HCT116 (cell line): Measurements from ENCODE around the gene CARD9. TPM values are rescaled to one million over a fixed set of nuclear protein-coding genes. Genes with fewer than 3 reads are reported as not detected.

Experiments
- ATAC-seq: fragments of 200-7000 bp; cut with Tn5 transposase; 2 replicates; pipeline ENCODE4 v1.9.1; 2020; ENCODE audit warnings: mild to moderate bottlenecking, moderate library complexity
- BruUV-seq: library from RNA; stranded (reverse); fragments of 400-500 nt; replicated peaks from 2 replicates; lab custom pipeline; 2021; lab: Mats Ljungman, UMichigan
- CTCF ChIA-PET: fragments of 300-600 bp; sonication (Branson Sonifier 250); formaldehyde crosslinking; loops from one replicate; lab custom pipeline; 2021; ENCODE audit warnings: antibody characterized with exemption; lab: Charles Lee
- POLR2A ChIA-PET: fragments of 300-600, 350-600 bp; sonication (Branson Sonifier 250); formaldehyde crosslinking; loops from one replicate; lab custom pipeline; 2021; ENCODE audit warnings: antibody characterized with exemption; lab: Charles Lee
- RAD21 ChIA-PET, 2 experiments: fragments of 300-600 bp; sonication (Branson Sonifier 250); formaldehyde crosslinking; loops; one replicate each; lab custom pipeline; 2023; ENCODE audit warnings: low total read pairs in 2 of 2; ENCODE audit not compliant: uncharacterized antibody in 2 of 2, unreplicated experiment in 2 of 2, low non-redundant PET in 1 of 2; lab: Charles Lee
- DNase-seq: peaks from one replicate; pipeline ENCODE4 v3.0.0-alpha.2; 2010; ENCODE audit warnings: low read depth, low spot score
- H2AFZ ChIP-seq: fragments of 200-600 bp; shearing (Covaris generic), sonication (generic); 2 replicates; pipeline ENCODE4 v1.6.1; 2017; ENCODE audit warnings: low read depth, mixed run types, mixed read lengths, antibody characterized with exemption, low read length; ENCODE audit not compliant: poor library complexity, severe bottlenecking
- H3K27ac ChIP-seq: 2 replicates; pipeline ENCODE4 v1.5.1; 2012; ENCODE audit warnings: low read depth, low read length
- H3K27me3 ChIP-seq: fragments of 200-600 bp; sonication (generic); 2 replicates; pipeline ENCODE4 v1.6.1; 2016; ENCODE audit warnings: mixed run types, low read length, mixed read lengths; ENCODE audit not compliant: insufficient read depth
- H3K36me3 ChIP-seq, 2 experiments: fragments of 200-500 bp in 1 of 2; fragments of 200-600 bp in 1 of 2; sonication (Bioruptor generic) in 1 of 2; sonication (generic) in 1 of 2; 2 replicates each; pipeline versions ENCODE4 v1.5.1 to v1.6.1; 2014 to 2016; ENCODE audit warnings: low read length in 2 of 2, inconsistent platforms in 1 of 2, mixed read lengths in 1 of 2, mixed run types in 1 of 2; ENCODE audit not compliant: insufficient read depth in 2 of 2, control insufficient read depth in 1 of 2
- H3K4me1 ChIP-seq, 2 experiments: fragments of 200-600 bp in 1 of 2; sonication (generic) in 1 of 2; 2 replicates each; pipeline versions ENCODE4 v1.5.1 to v1.6.1; 2012 to 2017; ENCODE audit warnings: low read length in 2 of 2, inconsistent platforms in 1 of 2, mild to moderate bottlenecking in 1 of 2, mixed read lengths in 1 of 2, mixed run types in 1 of 2, moderate library complexity in 1 of 2; ENCODE audit not compliant: insufficient read depth in 2 of 2, control insufficient read depth in 1 of 2
- H3K4me2 ChIP-seq: fragments of 200-600 bp; sonication (generic); 2 replicates; pipeline ENCODE4 v1.6.1; 2017; ENCODE audit warnings: mixed run types, low read length, mixed read lengths
- H3K4me3 ChIP-seq, 2 experiments: fragments of 200-600 bp in 1 of 2; sonication (generic) in 1 of 2; replicated peaks in 1 of 2; 2 replicates each; pipeline ENCODE4 v1.5.1; 2011 to 2016; ENCODE audit warnings: low read length in 2 of 2, control low read depth in 1 of 2, low read depth in 1 of 2, mild to moderate bottlenecking in 1 of 2, mixed read lengths in 1 of 2, mixed run types in 1 of 2
- H3K79me2 ChIP-seq: fragments of 200-600 bp; sonication (generic); 2 replicates; pipeline ENCODE4 v1.6.1; 2017; ENCODE audit warnings: mild to moderate bottlenecking, mixed run types, low read length, moderate library complexity, mixed read lengths; ENCODE audit not compliant: insufficient read depth
- H3K9ac ChIP-seq: fragments of 200-600 bp; sonication (generic); 2 replicates; pipeline ENCODE4 v1.6.1; 2016; ENCODE audit warnings: low read length, mixed read lengths
- H3K9me2 ChIP-seq: fragments of 200-600 bp; sonication (generic), shearing (Covaris generic); 2 replicates; pipeline ENCODE4 v1.6.1; 2017; ENCODE audit warnings: mixed run types, mild to moderate bottlenecking, moderate library complexity; ENCODE audit not compliant: insufficient read depth
- H3K9me3 ChIP-seq, 2 experiments: fragments of 200-500 bp in 1 of 2; fragments of 200-600 bp in 1 of 2; sonication (Bioruptor generic) in 1 of 2; sonication (generic) in 1 of 2; 2 replicates each; pipeline ENCODE4 v1.6.1; 2014 to 2017; ENCODE audit warnings: low read length in 2 of 2, mixed read lengths in 2 of 2, inconsistent platforms in 1 of 2, low read depth in 1 of 2, mild to moderate bottlenecking in 1 of 2, mixed run types in 1 of 2, moderate library complexity in 1 of 2; ENCODE audit not compliant: control insufficient read depth in 1 of 2, insufficient read depth in 1 of 2
- H4K20me1 ChIP-seq: fragments of 200-600 bp; sonication (generic), shearing (Covaris generic); 2 replicates; pipeline ENCODE4 v1.6.1; 2017; ENCODE audit warnings: mixed run types, mild to moderate bottlenecking, moderate library complexity; ENCODE audit not compliant: insufficient read depth
- ATF3 ChIP-seq: IDR thresholded peaks from 2 replicates; pipeline ENCODE4 v1.6.1; 2012
- CBX3 ChIP-seq: IDR thresholded peaks from 2 replicates; pipeline ENCODE4 v1.6.1; 2012; ENCODE audit warnings: low read depth
- CEBPB ChIP-seq: IDR thresholded peaks from 2 replicates; pipeline ENCODE4 v1.6.1; 2012; ENCODE audit warnings: low read depth
- EGR1 ChIP-seq: IDR thresholded peaks from 2 replicates; pipeline ENCODE4 v1.6.1; 2012; ENCODE audit warnings: low read depth
- EZH2 ChIP-seq: fragments of 200-600 bp; sonication (generic); IDR thresholded peaks from 2 replicates; pipeline ENCODE4 v1.6.1; 2017; ENCODE audit warnings: antibody characterized with exemption, mixed run types
- EZH2phosphoT487 ChIP-seq: fragments of 200-600 bp; IDR thresholded peaks from 2 replicates; pipeline ENCODE4 v1.6.1; 2018; ENCODE audit warnings: antibody characterized with exemption, borderline replicate concordance
- FOSL1 ChIP-seq: IDR thresholded peaks from 2 replicates; pipeline ENCODE4 v1.6.1; 2012; ENCODE audit warnings: low read depth
- MAX ChIP-seq: IDR thresholded peaks from 2 replicates; pipeline ENCODE4 v1.6.1; 2012
- POLR2A ChIP-seq: IDR thresholded peaks from 2 replicates; pipeline ENCODE4 v1.7.0; 2011; ENCODE audit warnings: borderline replicate concordance; ENCODE audit not compliant: insufficient read depth, insufficient read length; ENCODE audit errors: extremely low read depth
- POLR2AphosphoS5 ChIP-seq: IDR thresholded peaks from 2 replicates; pipeline ENCODE4 v1.6.1; 2011; ENCODE audit warnings: mild to moderate bottlenecking, low read depth, low read length, moderate library complexity
- RAD21 ChIP-seq: IDR thresholded peaks from 2 replicates; pipeline ENCODE4 v1.6.1; 2012; ENCODE audit warnings: low read depth, mild to moderate bottlenecking
- REST ChIP-seq: IDR thresholded peaks from 2 replicates; pipeline ENCODE4 v1.6.1; 2012; ENCODE audit warnings: low read depth
- SIN3A ChIP-seq: IDR thresholded peaks from 2 replicates; pipeline ENCODE4 v1.6.1; 2012; ENCODE audit warnings: low read depth
- SP1 ChIP-seq: IDR thresholded peaks from 2 replicates; pipeline ENCODE4 v1.6.1; 2012; ENCODE audit warnings: low read depth
- SRF ChIP-seq: IDR thresholded peaks from 2 replicates; pipeline ENCODE4 v1.6.1; 2012; ENCODE audit warnings: low read depth
- TCF7L2 ChIP-seq: IDR thresholded peaks from 2 replicates; pipeline ENCODE4 v1.7.0; 2011; ENCODE audit warnings: borderline replicate concordance, inconsistent platforms; ENCODE audit not compliant: insufficient read depth, insufficient read length; ENCODE audit errors: extremely low read depth
- ZFX ChIP-seq: fragments of 450-650 bp; IDR thresholded peaks from 2 replicates; pipeline ENCODE4 v1.6.1; 2017
- intact Hi-C: fragments of 100-400 bp; cut with micrococcal nuclease; formaldehyde crosslinking; loops from 2 replicates; pipeline ENCODE4 v1.10.0; 2022
- total RNA-seq: library from RNA; stranded (reverse); gene quantifications from one replicate; pipeline ENCODE4 v1.2.1, GENCODE V29; 2021; ENCODE audit not compliant: unreplicated experiment

The CARD9 gene
- total RNA-seq, 1 experiment from 2014 or later: 1.2 TPM

GRCh38 chr9:136334541-136334940 lies 38.9 kb downstream of the CARD9 start:
- Histone ChIP-seq H3K27ac (no peak overlapping the region), H3K4me1 (no peaks in the 10 kb centered on the region; a peak in 1 of 4 replicates), H3K79me2 (peaks cover 3% of the 10 kb centered on the region; the same call in 1 of the 2 replicates), H4K20me1 (no peaks in the 10 kb centered on the region), H3K27me3 (no peaks in the 10 kb centered on the region), H2AFZ (no peak overlapping the region), H3K9me2 (no peaks in the 10 kb centered on the region), H3K4me3 (no peak overlapping the region), H3K9ac (no peak overlapping the region), H3K36me3 (no peaks in the 10 kb centered on the region; a peak in 1 of 4 replicates), H3K9me3 (no peaks in the 10 kb centered on the region), H3K4me2 (no peak overlapping the region)
- no peak for ATAC-seq
- TF ChIP-seq CEBPB (no peak), CBX3 (no peak), MAX (no peak), SP1 (no peak), ZFX (no peak), FOSL1 (no peak)
- ChIA-PET RAD21 (no interaction called here), POLR2A (no interaction called here), CTCF (no interaction called here)
- DNase-seq: no peak
- intact Hi-C loops: no loop called here
- no TSS peak for BruUV-seq

GRCh38 chr9:136333486-136333885 lies 40.0 kb downstream of the CARD9 start:
- intact Hi-C loops: no loop called here

More at GRCh38 chr9:136333486-136333885, 40.0 kb downstream of the CARD9 start:
- RAD21 ChIA-PET: no interaction called here
- CTCF ChIA-PET: no interaction called here
- H4K20me1 ChIP-seq: no peaks in the 10 kb centered on the region
- H3K27me3 ChIP-seq: no peaks in the 10 kb centered on the region
- H2AFZ ChIP-seq: no peak overlapping the region
- POLR2A ChIA-PET: no interaction called here
- DNase-seq: no peak
- TF ChIP-seq MAX (no peak), SRF (no peak), RAD21 (no peak), EZH2 (no peak), POLR2AphosphoS5 (no peak), EGR1 (no peak), TCF7L2 (no peak), POLR2A (no peak), FOSL1 (no peak), EZH2phosphoT487 (no peak), CBX3 (no peak), SIN3A (no peak), REST (no peak), ATF3 (no peak)
- H3K9me2 ChIP-seq: no peaks in the 10 kb centered on the region
- peaks cover 4 to 7% of the 10 kb centered on the region in 2 experiments; a peak in 2 of 4 replicates for H3K4me1 ChIP-seq
- H3K9me3 ChIP-seq: no peaks in the 10 kb centered on the region
- H3K36me3 ChIP-seq: no peaks in the 10 kb centered on the region; a peak in 1 of 4 replicates
- H3K9ac ChIP-seq: no peak overlapping the region
- H3K79me2 ChIP-seq: peaks cover 13% of the 10 kb centered on the region; the same call in 1 of the 2 replicates
- H3K4me2 ChIP-seq: no peak overlapping the region
- no peak overlapping the region for H3K27ac ChIP-seq
- no TSS peak for BruUV-seq
- no peak overlapping the region for H3K4me3 ChIP-seq
- no peak for ATAC-seq
